ENCODE data around the gene KCNH3.
"Not testable (repeated sequence)": the region's sequence is repeated elsewhere in the genome, so short reads cannot be mapped to it uniquely, and the experiment has no call there.

- not testable (repeated sequence) for TF ChIP-seq CTCF (IDR thresholded peaks at IDR 0.05; ENCODE audit: low read length); EZH2 (optimal IDR thresholded peaks at IDR 0.05; ENCODE audit: low read depth, low read length)
Measured at GRCh38 chr12:49605539-49605938, 66.7 kb downstream of the KCNH3 start, which contains the start of gene FAM186B.
